ENCODE measurements around the gene PPP1R27.

The PPP1R27 gene

DNA sequence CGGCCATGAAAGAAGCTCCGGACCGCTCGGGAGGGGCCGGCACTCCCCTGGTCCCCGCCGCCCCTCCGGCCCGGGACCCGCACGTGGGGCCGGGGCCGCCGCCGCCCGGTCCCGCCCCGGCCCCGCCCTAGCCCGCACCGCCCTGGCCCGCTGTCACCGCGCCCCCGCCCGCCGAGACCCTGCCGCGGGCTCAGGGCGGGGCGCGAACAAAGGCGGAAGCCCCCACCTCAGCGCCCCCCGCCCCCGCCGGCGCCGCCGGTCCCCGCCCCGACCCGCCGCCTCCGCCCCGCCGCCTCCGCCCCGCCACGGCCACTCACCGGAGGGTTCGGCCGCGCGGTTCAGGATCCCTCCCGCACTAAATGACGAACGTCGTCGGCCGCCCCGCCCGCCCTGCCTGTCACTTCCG, 36.1 kb upstream of the PPP1R27 start, which contains the start of gene ARHGDIA:
Gene ARHGDIA (minus strand): TSS at position 357 of the 406 bp plus-strand sequence. CDS start 1,407 bp downstream, outside the sequence.
- in situ Hi-C loops (cut with MboI; ENCODE audit: low pct_unique_long_range_greater_than_20kb, low sequenced_read_pairs, unreplicated experiment) = no loop called here
- DNase-seq (ENCODE audit: low spot score) = peak; percentile 68
- TF ChIP-seq, protein P1, sequence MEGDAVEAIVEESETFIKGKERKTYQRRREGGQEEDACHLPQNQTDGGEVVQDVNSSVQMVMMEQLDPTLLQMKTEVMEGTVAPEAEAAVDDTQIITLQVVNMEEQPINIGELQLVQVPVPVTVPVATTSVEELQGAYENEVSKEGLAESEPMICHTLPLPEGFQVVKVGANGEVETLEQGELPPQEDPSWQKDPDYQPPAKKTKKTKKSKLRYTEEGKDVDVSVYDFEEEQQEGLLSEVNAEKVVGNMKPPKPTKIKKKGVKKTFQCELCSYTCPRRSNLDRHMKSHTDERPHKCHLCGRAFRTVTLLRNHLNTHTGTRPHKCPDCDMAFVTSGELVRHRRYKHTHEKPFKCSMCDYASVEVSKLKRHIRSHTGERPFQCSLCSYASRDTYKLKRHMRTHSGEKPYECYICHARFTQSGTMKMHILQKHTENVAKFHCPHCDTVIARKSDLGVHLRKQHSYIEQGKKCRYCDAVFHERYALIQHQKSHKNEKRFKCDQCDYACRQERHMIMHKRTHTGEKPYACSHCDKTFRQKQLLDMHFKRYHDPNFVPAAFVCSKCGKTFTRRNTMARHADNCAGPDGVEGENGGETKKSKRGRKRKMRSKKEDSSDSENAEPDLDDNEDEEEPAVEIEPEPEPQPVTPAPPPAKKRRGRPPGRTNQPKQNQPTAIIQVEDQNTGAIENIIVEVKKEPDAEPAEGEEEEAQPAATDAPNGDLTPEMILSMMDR (IDR thresholded peaks at IDR 0.05; ENCODE audit: extremely low read depth, insufficient read depth, missing control alignments) = no peak

DNA sequence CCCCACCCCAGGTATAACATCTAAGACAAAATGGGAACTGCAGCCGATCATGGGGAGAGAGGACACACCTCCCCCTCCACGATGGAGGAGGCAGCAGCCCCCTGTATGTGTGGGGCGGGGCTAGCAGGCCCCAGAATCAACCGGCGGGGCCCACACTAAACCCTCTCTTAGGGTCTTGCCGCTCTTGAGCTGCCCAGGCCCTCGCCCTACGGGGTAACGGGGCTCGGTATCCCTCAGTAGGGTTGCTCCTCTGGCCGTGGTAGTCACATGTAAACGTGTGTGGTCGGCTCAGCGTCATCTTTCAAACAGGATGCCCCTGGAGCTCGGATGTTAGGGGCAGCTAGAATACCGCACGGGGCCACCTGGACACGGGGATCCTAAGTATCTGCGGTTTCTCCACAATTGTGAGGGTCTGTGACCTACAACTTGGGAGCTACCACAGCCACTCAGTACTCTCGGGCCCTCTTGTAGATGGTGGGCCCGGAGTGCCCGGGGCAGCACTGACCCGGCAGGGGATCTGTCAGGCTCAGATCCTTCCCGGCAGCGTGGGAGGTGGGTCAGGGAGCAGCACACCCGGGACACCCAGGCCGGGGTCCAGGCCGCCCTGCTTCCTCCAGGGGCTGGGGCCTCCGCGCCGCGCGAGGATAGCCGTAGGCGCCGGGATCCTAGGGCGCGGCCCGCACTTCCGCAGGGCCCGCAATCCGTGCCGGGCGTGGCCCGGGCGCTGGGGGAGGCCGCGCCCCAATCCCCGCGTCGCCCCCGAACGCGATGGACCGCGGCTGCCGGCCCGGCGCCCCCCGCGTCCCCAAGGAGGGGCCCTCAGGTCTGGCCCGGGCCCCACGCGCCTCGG, 35.5 kb upstream of the PPP1R27 start:
- peak; percentile 62 for DNase-seq (ENCODE audit: low spot score)
- in situ Hi-C loops (cut with MboI; ENCODE audit: low pct_unique_long_range_greater_than_20kb, low sequenced_read_pairs, unreplicated experiment) = no loop called here

DNA sequence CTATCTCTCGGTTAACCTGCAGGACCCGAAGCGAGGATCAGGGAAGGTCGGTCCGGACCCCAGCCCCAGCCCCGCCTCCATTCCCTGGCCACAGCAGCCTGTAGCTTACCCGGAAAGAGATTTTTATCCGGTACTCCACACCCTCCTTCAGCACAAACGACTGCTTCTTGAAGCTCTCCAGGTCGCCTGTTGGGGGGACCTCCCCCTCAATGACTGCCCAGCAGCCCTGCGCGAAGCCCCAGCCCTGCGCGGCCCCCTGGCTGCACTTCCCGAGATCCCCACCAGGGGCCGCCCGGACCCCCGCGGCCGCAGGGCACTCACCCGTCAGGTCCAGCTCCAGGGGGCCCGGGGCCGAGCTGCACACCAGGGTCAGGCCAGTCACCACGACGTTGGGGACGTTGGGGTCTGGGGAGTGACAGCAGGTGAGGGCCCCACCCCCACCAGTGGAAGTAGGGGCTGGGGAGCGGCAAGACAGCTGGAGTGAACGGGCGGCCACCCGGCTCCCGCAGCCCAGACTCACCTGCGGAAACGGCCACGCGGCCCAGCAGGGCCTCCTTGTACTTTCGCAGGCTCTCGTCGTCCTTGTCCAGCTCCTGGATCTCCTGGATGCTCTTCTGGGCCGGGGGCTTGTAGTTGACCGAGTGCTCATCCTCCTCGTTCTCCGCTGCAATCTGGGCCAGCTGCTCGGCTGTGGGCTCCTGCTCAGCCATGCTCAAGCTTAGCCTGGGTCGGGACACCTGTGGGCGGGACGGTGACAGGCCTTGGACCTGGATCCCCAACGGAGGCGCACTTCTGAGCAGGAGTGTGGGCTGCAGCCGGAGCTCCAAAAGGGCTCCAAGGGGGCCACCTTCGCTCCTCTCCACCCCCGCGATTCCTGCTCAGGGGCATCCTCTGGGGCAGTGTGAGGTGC, 34.6 kb upstream of the PPP1R27 start:
- in situ Hi-C loops (cut with MboI; ENCODE audit: low pct_unique_long_range_greater_than_20kb, low sequenced_read_pairs, unreplicated experiment) = no loop called here
- TF ChIP-seq, protein P1 (IDR thresholded peaks at IDR 0.05; ENCODE audit: extremely low read depth, insufficient read depth, missing control alignments) = peak; percentile 77
- peak; percentile 81 for DNase-seq (ENCODE audit: low spot score)

More for the DNA sequence above, 35.5 kb upstream of the PPP1R27 start:
- TF ChIP-seq, protein P1 (IDR thresholded peaks at IDR 0.05; ENCODE audit: extremely low read depth, insufficient read depth, missing control alignments) = no peak

DNA sequence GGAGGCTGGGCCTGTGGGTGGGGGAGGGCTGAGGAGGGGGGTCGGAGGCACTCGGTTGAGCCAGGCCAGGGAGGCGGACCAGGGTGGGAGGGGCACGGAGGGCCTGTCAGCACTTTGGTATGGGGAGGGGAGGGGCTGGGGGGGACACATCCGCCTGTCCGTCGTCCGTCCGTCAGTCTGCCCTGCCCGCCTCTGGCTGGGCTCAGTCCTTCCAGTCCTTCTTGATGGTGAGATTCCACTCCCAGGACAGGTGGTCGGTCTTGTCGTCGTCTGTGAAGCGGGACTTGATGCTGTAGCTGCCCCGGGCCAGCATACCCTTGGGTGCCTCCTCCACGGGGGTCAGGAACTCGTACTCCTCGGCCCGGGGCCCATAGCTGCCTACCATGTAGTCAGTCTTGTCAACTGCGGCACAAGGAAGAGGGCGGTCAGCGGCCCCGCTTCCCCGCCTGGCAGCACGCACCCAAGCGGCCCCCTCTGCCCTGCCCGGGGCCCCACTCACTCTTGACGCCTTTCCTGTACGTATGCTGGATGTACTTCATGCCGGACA, 33.9 kb upstream of the PPP1R27 start:
- TF ChIP-seq, protein P1 (IDR thresholded peaks at IDR 0.05; ENCODE audit: extremely low read depth, insufficient read depth, missing control alignments) = no peak
- in situ Hi-C loops (cut with MboI; ENCODE audit: low pct_unique_long_range_greater_than_20kb, low sequenced_read_pairs, unreplicated experiment) = no loop called here
- no peak for DNase-seq (ENCODE audit: low spot score)

DNA sequence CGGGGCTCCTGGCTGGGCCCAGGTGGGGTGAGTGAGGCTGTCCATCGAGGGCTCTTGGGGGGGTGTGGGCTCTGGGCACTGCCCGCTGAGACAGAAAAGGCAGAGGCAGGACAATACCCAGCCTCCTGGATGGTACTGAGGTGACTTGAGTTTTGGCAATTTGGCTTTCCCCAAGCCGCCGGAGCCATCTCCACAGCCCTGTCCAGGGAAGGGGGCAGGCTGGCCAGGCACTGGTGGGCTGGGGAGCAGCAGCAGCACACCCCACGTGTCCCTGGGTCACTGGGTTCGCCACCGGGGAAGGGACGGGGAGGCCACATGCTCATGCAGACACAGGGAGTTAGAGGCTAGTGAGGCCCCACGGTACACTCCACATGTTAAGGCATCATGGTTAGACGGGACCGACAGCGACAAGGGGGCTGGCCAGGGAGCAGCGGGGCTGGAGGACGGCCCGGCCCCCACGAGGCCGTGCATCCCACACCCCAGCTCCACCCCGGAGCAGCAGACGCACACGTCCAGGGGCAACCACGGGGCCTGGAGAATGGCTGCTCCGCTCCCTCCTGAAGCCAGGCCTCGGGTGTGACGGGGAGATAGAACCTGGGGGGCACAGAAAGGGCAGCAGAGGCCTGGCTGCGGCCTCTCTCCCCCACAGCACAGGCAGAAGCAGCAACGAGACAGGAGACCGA, 33.3 kb upstream of the PPP1R27 start:
- no peak for DNase-seq (ENCODE audit: low spot score)
- in situ Hi-C loops (cut with MboI; ENCODE audit: low pct_unique_long_range_greater_than_20kb, low sequenced_read_pairs, unreplicated experiment) = no loop called here
- TF ChIP-seq, protein P1 (IDR thresholded peaks at IDR 0.05; ENCODE audit: extremely low read depth, insufficient read depth, missing control alignments) = no peak
